Amygdala (tissue), 56 donors: Measurements from ENCODE around the gene PLPP2.
"Not testable (repeated sequence)": the region's sequence is repeated elsewhere in the genome, so short reads cannot be mapped to it uniquely, and the experiment has no call there.

Experiments
- DNase-seq, 56 donors: peaks; one replicate each; lab custom pipeline; 2025; lab: John Stamatoyannopoulos, UW

PLPP2 gene

DNA sequence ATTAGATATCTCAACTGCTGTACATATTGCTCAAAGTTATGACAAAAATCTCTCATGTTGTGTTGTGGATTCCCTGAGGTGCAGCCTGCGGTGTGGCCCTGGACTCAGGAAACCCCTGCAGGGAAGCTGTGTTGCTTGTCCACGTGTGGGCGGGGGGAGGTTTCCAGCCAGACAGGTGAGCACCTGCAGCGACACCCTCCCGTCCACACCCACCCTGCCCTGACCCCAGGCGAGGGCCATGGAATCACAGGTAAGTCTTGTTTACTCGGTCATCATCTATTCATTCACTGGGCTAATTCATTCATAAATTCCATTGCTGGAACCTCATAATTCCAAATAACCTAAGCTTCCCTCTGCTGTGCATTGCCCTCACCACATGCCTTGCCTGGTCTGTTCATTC lies 14.1 kb downstream of the PLPP2 start:
- no peak for DNase-seq

DNA sequence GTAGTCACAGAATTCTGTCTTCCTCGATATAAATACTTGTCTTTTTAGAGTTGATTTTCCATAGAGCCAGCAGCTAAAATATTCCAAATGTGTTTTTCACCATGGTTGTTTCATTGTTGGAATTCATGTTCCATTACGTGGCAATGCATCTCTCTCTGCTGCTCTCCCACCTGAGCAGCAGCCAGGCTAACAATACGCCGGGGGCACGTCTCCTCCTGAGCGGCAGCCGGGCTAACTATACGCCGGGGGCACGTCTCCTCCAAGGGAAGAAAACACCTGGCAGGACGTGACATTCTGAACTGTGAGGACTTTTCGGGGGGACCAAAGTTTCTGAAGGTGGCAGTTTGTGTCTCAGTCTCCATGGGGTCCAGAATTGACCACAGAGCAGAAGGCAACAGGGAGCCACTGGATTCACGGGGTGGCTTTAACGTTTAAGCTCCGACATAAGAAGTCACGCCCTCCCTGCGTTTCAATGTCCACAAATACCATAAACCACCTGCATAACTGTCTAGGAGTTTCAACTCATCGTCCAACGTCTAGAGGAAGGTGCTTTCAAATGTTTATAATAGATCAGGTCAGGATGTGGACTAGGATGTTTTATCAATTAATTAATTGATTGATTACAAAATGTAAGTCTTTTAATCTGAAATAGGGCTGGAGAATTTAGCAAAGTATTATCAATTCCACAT lies 15.1 kb downstream of the PLPP2 start:
- DNase-seq, result no peak

DNA sequence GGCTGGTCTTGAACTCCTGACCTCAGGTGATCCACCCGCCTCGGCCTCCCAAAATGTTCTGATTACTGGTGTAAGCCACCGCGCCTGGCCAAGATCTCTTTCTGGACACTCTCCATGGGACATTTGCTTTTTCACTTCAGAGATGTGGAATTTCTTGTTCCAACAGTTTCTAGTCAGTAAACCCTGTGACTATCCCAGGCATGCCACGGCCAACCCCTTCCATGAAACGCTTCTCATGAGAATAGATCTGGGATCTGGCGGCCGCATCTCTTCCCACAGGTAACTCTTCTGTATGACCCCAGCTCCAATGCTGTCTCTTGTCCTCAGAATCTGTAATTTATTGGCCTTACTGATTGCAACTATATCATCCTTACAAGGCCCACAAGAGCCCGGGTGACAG lies 16.2 kb downstream of the PLPP2 start:
- DNase-seq, result no peak

DNA sequence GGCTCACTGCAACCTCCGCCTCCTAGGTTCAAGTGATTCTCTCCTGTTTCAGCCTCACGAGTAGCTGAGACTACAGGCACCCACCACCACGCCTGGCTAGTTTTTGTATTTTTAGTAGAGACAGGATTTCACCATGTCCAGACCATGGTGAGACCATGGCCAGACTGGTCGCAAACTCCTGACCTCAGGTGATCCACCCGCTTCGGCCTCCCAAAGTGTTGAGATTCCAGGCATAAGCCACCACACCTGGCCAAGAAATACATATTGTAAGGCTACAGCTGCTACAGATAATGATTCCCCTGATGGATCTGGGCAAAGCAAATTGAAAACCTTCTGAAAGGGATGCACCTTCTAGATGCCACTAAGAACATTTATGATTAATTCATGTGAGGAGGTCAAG lies 17.8 kb downstream of the PLPP2 start:
- no peak for DNase-seq

DNA sequence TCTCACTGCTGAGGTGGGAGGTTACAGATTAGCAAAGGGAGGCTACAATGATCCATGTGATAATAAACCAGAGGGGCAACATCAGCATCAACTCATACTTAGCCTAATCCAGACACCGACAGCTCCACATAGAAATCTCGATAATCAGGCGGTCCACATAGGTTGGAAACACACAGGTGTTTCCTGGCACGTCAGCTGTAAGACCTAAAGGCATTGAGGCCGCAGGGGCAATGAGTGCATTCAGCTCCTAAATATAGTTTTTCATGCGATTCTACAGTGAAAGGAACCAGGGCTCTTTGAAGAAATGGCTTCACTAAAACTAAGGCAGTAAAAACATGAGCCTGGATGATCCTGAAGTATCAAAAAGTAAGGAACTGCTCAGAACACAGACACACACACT lies 19.3 kb downstream of the PLPP2 start:
- DNase-seq, result no peak

DNA sequence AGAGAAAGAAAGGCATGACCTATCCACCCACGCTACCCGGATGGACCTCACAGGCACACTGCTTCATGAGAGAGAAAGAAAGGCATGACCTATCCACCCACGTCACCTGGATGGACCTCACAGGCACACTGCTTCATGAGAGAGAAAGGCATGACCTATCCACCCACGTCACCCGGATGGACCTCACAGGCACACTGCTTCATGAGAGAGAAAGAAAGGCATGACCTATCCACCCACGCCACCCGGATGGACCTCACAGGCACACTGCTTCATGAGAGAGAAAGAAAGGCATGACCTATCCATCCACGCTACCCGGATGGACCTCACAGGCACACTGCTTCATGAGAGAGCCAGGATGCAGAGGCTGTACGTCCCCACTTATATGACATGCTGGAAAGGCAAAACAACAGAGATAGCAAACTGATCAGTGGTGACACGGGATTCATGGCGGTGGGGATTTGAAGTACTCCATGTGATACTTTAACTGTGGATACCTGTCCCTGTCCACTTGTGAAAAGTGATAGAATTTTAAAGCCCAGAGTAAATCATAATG lies 20.4 kb downstream of the PLPP2 start:
- not testable (repeated sequence) for DNase-seq

DNA sequence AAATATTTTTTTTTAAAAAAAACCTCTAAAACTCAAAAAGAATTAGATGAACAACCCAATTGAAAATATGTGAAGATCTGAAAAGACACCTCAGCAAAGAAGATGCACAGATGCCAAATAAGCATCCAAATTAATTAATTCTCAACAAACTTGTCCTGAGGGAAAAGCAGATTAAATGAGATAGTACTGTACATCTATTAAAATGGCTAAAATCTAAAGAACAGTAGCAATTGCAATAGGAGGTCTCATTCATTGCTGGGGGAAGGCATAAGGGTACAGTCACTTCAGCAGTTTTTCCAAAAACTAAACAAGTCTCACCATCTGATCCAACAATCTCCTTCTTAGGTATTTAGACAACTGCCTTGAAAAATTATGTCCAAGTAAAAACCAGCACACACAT lies 22.0 kb downstream of the PLPP2 start:
- DNase-seq, result no peak

DNA sequence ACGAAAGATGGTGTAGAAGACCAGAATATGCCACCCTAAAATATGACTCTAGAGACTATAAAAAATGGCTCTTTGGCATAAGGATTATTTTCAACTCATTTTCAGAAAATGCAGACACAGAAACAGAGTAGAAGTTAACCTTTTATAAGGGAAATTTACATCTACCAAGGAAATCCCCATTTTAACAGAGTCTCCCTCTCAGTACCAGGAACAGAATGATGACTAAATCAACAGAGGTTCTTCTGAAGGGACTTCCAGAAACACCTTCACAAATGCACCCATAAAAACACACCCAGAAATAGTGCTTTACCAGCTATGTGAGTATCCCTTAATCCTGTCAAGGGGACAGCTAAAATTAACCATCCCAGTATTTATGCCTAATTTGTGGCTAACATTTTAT lies 29.1 kb downstream of the PLPP2 start:
- no peak for DNase-seq

DNA sequence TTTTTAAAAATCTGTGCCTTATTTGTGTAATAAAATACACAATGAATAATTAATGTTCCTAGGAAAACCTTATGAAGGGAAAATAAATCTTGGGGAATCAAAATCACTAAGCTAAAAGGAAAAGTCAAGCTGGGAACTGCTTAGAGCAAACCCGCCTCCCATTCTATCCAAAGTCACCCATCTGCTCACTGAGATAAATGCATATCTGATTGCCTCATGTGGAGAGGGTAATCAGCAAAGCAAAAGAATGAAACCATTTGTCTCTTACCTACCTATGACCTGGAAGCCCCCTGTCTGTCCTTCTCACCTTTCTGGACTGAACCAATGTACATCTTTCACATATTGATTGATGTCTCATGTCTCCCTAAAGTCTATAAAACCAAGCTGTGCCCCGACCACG lies 34.4 kb downstream of the PLPP2 start:
- DNase-seq, result not testable (repeated sequence)

DNA sequence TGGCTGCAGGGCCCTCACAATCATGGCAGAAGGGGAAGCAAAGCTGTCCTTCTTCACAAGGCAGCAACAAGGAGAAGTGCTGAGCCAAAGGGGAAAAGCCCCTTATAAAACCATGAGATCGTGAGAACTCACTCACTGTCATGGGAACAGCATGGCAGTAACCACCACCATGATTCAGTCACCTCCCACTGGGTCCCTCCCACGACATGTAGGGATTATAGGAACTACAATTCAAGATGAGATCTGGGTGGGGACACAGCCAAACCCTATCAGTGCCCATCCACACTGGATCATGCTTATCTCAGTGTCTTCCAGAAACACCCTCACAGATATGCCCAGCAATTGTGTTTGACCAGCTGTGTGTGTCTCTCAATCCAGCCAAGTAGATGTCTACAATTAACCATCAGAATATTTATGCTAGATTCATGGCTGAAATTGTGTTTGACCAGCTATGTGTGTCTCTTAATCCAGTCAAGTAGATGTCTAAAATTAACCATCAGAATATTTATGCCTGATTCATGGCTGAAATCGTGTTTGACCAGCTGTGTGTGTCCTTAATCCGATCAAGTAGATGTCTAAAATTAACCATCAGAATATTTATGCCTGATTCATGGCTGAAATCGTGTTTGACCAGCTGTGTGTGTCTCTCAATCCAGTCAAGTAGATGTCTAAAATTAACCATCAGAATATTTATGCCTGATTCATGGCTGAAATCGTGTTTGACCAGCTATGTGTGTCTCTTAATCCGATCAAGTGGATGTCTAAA lies 38.6 kb downstream of the PLPP2 start:
- DNase-seq, result not testable (repeated sequence)

DNA sequence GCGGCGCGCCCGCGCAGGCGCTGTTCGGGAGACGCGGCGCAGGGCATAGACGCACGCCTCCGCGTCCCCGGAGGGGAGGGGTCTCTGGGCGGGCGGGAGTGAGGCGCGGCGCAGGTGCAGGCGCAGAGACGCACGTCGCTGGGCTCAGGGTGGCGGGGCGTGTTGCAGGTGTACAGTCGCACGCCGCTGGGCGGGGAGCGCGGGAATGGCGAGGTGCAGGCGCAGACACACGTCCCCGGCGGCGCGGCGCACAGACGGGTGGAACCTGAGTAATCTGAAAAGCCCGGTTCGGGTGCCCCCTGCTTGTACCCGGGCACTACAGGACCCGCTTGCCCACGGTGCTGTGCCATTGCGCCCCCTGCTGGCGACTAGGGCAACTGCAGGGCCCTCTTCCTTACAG lies 44.7 kb downstream of the PLPP2 start:
- no peak for DNase-seq

DNA sequence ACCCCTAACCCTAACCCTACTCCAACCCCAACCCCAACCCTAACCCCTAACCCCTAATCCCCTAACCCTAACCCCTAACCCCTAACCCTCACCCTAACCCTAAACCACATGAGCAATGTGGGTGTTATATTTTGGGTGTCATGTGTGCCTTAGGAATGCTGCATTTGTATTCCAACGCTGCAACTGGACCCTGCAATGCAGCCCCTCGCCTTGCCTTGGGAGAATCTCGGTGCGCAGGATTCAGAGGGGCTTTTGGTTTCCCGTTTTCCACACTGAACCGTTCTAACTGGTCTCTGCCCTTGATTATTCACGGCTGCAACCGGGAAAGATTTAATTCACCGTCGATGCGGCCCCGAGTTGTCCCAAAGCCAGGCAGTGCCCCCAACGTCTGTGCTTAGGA lies 45.3 kb downstream of the PLPP2 start:
- DNase-seq, result not testable (repeated sequence)

DNA sequence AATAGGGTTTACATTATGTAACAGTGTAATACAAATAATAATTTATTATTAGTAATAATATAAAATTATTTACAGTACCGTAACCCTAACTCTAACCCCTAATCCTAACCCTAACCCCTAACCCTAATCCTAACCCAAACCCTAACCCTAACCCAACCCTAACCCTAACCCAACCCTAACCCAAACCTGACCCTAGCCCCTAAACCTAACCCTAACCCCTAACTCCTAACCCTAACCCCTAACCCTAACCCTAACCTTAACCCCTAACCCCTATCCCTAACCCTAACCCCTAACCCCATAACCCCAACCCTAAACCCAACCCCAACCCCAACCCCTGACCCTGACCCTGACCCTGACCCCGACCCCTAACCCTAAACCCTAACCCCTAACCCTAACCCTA lies 45.7 kb downstream of the PLPP2 start:
- no peak for DNase-seq
